Endodermal cell (in vitro differentiated cells): ENCODE results near the gene SMYD3. TPM values are rescaled to one million over a fixed set of nuclear protein-coding genes. Genes with fewer than 3 reads are reported as not detected.

ENCODE experiments used
- DNase-seq: peaks from one replicate; pipeline ENCODE4 v3.0.0-alpha.2; 2017
- H3K27ac ChIP-seq: 2 replicates; pipeline ENCODE4 v1.5.1; 2013; ENCODE audit warnings: mild to moderate bottlenecking, low read depth, low read length, moderate library complexity
- H3K27me3 ChIP-seq: 2 replicates; pipeline ENCODE4 v1.6.1; 2013; ENCODE audit warnings: mild to moderate bottlenecking, low read length, moderate library complexity; ENCODE audit not compliant: insufficient read depth, control insufficient read depth, poor library complexity, severe bottlenecking
- H3K36me3 ChIP-seq: 2 replicates; pipeline ENCODE4 v1.7.0; 2013; ENCODE audit warnings: mild to moderate bottlenecking, low read length, moderate library complexity; ENCODE audit not compliant: control insufficient read depth, insufficient read depth
- H3K4me1 ChIP-seq: one replicate; pipeline ENCODE4 v1.7.0; 2013; ENCODE audit warnings: low read length; ENCODE audit not compliant: control insufficient read depth, insufficient read depth
- H3K4me3 ChIP-seq: 2 replicates; pipeline ENCODE4 v1.5.1; 2013; ENCODE audit warnings: mild to moderate bottlenecking, low read length, moderate library complexity
- H3K9ac ChIP-seq: 2 replicates; pipeline ENCODE4 v1.6.1; 2013; ENCODE audit warnings: mild to moderate bottlenecking, low read length, moderate library complexity; ENCODE audit not compliant: poor library complexity, severe bottlenecking; ENCODE audit errors: extremely low read depth
- H3K9me3 ChIP-seq: 2 replicates; pipeline ENCODE4 v1.6.1; 2013; ENCODE audit warnings: mild to moderate bottlenecking, low read length, moderate library complexity; ENCODE audit not compliant: control insufficient read depth
- H3K27ac Mint-ChIP-seq: 2 replicates; pipeline ENCODE4 v1.8.0; 2020; ENCODE audit warnings: mixed read lengths
- H3K27me3 Mint-ChIP-seq: 2 replicates; pipeline ENCODE4 v1.8.0; 2021; ENCODE audit warnings: mild to moderate bottlenecking, mixed read lengths; ENCODE audit not compliant: insufficient read depth
- H3K36me3 Mint-ChIP-seq: 2 replicates; pipeline ENCODE4 v1.8.0; 2020; ENCODE audit warnings: low read depth, mixed read lengths
- H3K4me1 Mint-ChIP-seq: 2 replicates; pipeline ENCODE4 v1.8.0; 2020; ENCODE audit warnings: mixed read lengths
- H3K4me3 Mint-ChIP-seq: 2 replicates; pipeline ENCODE4 v1.8.0; 2020; ENCODE audit warnings: mild to moderate bottlenecking, moderate library complexity, mixed read lengths
- H3K9me3 Mint-ChIP-seq: 2 replicates; pipeline ENCODE4 v1.8.0; 2020; ENCODE audit warnings: mild to moderate bottlenecking, mixed read lengths
- CTCF ChIP-seq: fragments of 200-600 bp; sonication (generic); conservative IDR thresholded peaks from 2 replicates; pipeline ENCODE4 v1.5.0; 2021; ENCODE audit warnings: antibody characterized with exemption, mild to moderate bottlenecking
- WGBS, 2 experiments: methylation state at CpG; one replicate each; pipeline versions ENCODE4 v1.1.5 to v1.1.7; 2013; ENCODE audit warnings: missing lambda C conversion rate in 2 of 2, mixed read lengths in 1 of 2; ENCODE audit not compliant: insufficient coverage in 1 of 2, insufficient read length in 1 of 2; 5-methylcytosine and 5-hydroxymethylcytosine counted together
- total RNA-seq, 2 donors: library from RNA; stranded (reverse); fragmentation: NEBNext Ultra II Directional in 1 of 2; extraction: Animal tissue kit (Norgen Biotek cat#: 25700) in 1 of 2; gene quantifications; 2 replicates in 1 of 2; 3 replicates in 1 of 2; pipeline ENCODE4 v1.2.1, GENCODE V29; 2021

SMYD3 gene
- total RNA-seq, 2 donors from 2014 or later, result 32.3 to 45.8 TPM

- Histone ChIP-seq H3K27ac (no peak overlapping the region), H3K4me3 (no peak overlapping the region), H3K36me3 (no peaks in the 10 kb centered on the region), H3K9ac (no peak overlapping the region), H3K27me3 (no peaks in the 10 kb centered on the region), H3K9me3 (peaks cover 11% of the 10 kb centered on the region), H3K4me1 (peaks cover 4% of the 10 kb centered on the region)
- peaks cover 2% of the 10 kb centered on the region for H3K4me1 Mint-ChIP-seq
- H3K36me3 Mint-ChIP-seq, result peaks cover 12% of the 10 kb centered on the region
- no peak for TF ChIP-seq CTCF
- WGBS, 2 experiments, result 94 to 100% methylated on average over 1 to 2 of the region's 2 CpGs
- no peaks in the 10 kb centered on the region for H3K27me3 Mint-ChIP-seq
- H3K9me3 Mint-ChIP-seq, result peaks cover 6% of the 10 kb centered on the region
- H3K4me3 Mint-ChIP-seq, result no peak overlapping the region
- H3K27ac Mint-ChIP-seq, result no peak overlapping the region
- no peak for DNase-seq
These were observed 288.4 kb downstream of the SMYD3 start for GRCh38 chr1:246218686-246219085.

- Histone ChIP-seq H3K9ac (no peak overlapping the region), H3K4me1 (peaks cover 4% of the 10 kb centered on the region), H3K27me3 (no peaks in the 10 kb centered on the region), H3K4me3 (no peak overlapping the region), H3K27ac (no peak overlapping the region), H3K9me3 (peaks cover 11% of the 10 kb centered on the region), H3K36me3 (no peaks in the 10 kb centered on the region)
- Mint-ChIP-seq H3K4me1 (peaks cover 2% of the 10 kb centered on the region), H3K27me3 (no peaks in the 10 kb centered on the region), H3K9me3 (peaks cover 6% of the 10 kb centered on the region), H3K36me3 (peaks cover 12% of the 10 kb centered on the region), H3K4me3 (no peak overlapping the region), H3K27ac (no peak overlapping the region)
- TF ChIP-seq CTCF, result no peak
- DNase-seq, result no peak
These were observed 290.2 kb downstream of the SMYD3 start for GRCh38 chr1:246216906-246217305.

GRCh38 chr1:246215510-246215903, 291.6 kb downstream of the SMYD3 start:
- no peak for TF ChIP-seq CTCF
- Histone ChIP-seq H3K9ac (no peak overlapping the region), H3K27ac (peak overlapping the region; percentile 38), H3K9me3 (peaks cover 2% of the 10 kb centered on the region), H3K4me3 (no peak overlapping the region), H3K4me1 (peaks cover 4% of the 10 kb centered on the region), H3K36me3 (no peaks in the 10 kb centered on the region), H3K27me3 (no peaks in the 10 kb centered on the region)
- H3K27me3 Mint-ChIP-seq, result no peaks in the 10 kb centered on the region
- peaks cover 5% of the 10 kb centered on the region for H3K36me3 Mint-ChIP-seq
- no peak overlapping the region for H3K27ac Mint-ChIP-seq
- no peak for DNase-seq
- H3K9me3 Mint-ChIP-seq, result peaks cover 5% of the 10 kb centered on the region
- WGBS, 2 experiments, result 52 to 61% methylated on average over 3 to 4 of the region's 4 CpGs
- no peak overlapping the region for H3K4me3 Mint-ChIP-seq
- peaks cover 2% of the 10 kb centered on the region for H3K4me1 Mint-ChIP-seq
